NCI-H69 (cell line): ENCODE results near the gene EMC9.
A peak's percentile ranks its signal among the peaks of the same experiment; 100 is the strongest.

Experiments used
- DNase-seq: peaks from one replicate; lab custom pipeline; 2025; lab: John Stamatoyannopoulos, UW

EMC9 gene

GRCh38 chr14:24131549-24131966, 9.8 kb downstream of the EMC9 start:
- DNase-seq = no peak

DNA sequence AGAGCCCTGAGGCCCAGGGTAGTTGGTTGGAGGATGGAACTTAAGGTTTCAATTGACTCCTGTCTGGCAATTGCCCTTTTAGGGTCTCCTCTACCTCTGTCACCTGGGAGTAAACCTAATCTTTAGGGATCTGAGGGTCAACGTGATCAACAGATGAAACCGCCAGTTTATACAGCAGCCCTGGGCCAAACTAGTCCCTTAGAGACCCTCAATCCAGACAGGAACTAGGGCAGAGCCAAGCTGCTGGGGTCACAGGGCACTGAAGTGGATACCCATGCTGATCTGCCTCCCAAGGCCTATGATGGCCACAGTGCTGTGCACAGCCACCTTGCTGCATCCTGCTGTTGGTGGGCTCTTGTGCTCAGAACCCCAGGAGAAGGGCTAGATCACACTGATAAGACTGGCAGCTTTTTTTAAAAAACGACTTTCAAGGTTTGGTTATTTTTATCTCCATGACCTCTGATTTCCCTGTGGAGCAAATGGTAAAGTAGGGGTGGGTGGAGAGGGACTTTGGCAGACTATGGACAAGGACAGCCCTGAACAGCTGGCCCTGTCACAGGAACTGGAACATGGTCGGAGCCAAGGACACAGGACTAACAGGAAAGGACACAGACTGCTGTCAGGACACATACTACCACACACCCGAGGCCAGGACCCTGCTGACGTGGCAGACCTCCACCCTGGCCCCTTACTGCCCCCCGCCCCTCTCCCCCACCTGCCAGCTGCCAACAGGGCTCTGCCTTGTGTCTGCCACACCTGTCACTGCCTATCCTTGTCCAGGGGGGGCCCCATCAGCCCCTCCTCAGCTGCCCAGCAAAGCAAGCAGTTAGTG, 10.5 kb downstream of the EMC9 start:
- no peak for DNase-seq

- no peak for DNase-seq
Measured at GRCh38 chr14:24130380-24130716, 11.0 kb downstream of the EMC9 start, which contains the start of gene FITM1. TSS of gene FITM1 (plus strand) at chr14:24130659. CDS start at chr14:24131564, 905 bp downstream.

- DNase-seq = no peak
Measured at GRCh38 chr14:24129410-24129998, 11.9 kb downstream of the EMC9 start.

DNA sequence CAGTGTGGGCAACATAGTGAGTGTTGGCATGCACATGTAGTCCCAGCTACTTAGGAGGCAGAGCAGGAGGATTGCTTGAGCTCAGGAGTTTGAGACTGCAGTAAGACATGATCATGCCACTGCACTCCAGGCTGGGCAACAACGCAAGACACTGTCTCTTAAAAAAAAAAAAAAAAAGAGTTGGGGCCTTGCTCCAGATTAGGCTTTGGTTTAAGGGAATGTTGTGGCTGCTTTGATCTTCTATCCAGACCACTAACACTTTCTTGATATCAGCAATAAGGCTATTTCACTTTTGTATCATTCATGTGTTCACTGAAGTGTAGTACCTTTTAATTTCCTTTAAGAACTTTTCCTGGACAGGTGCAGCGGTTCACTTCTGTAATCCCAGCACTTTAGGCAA, 13.7 kb downstream of the EMC9 start:
- DNase-seq = no peak

- no peak for DNase-seq
Measured at GRCh38 chr14:24126939-24127338, 14.5 kb downstream of the EMC9 start.

DNA sequence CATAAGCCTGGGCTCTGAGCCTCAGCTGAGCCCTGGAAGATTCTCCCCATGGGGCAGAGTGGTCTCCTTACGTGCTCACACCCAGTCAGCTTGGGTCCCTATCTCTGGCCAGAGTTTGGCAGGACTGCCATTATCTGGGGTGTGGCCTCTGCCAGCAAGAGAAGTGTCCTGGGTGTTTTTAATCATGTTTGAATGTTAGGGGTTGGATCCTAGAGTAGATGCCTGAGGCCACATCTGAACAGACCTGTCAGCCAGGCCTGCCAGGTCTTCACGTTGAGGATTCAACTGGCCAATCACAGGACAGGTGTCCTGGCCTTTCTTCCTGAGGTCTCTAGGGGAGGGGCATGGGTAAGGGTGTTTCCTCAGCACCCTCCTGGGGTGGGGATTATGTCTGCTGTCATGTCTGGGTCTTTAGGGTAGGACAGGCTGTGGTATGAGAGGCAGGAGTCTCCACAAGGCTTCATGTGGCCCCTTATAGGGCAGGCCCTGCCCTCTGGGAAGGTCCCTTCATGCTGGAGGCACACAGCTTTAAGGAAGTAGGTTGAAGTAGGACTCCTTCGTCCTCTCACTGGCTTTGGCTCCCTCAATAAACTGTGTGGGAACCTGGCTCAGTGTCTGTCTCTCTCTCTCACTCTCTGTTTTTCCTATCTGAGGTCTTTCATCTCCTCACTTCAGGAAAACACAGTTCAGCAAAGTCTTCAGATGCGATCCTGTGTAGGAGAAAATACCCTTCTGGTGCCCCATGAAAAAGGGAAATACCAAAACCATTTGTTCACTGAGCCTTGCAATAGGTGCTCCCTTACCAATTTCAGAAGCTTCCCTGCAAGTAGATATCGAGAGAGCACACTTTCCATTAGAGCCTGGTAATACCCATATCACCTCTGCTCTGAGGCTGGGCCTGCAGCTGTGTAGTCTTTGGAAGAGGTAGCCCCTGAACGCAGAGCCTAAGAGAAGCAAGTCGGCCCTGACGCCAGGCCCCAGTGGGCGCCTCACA, 17.7 kb downstream of the EMC9 start:
- no peak for DNase-seq

DNA sequence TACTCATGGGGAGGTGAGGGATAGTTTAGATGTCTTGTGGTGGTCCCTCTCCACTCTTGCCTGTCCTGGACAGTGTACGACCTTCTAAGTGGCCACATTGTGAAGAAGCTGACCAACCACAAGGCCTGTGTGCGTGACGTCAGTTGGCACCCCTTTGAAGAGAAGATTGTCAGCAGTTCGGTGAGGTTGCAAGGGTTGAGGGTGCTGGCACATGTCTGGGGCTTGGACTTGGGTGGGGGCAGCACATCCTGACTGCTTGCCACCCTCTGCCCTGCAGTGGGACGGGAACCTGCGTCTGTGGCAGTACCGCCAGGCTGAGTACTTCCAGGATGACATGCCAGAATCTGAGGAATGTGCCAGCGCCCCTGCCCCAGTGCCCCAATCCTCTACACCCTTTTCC, 18.5 kb downstream of the EMC9 start:
- no peak for DNase-seq

- DNase-seq = no peak
Measured at GRCh38 chr14:24122416-24122815, 19.0 kb downstream of the EMC9 start.

DNA sequence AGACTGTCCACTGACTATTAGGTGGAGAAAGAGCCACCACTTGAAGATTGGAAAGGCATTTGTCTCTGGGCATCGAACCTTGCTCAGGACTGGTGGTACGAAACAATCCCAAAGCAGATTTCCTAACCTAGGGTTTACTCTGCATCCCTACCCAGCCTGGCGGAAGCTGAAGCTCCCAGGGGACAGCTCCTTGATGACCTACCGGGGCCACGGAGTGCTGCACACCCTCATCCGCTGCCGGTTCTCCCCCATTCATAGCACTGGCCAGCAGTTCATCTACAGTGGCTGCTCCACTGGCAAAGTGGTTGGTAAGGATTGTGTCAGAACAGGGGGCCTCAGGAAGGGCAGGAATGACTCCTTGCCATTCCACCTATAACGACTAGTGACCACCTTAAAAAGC, 20.2 kb downstream of the EMC9 start:
- no peak for DNase-seq

DNA sequence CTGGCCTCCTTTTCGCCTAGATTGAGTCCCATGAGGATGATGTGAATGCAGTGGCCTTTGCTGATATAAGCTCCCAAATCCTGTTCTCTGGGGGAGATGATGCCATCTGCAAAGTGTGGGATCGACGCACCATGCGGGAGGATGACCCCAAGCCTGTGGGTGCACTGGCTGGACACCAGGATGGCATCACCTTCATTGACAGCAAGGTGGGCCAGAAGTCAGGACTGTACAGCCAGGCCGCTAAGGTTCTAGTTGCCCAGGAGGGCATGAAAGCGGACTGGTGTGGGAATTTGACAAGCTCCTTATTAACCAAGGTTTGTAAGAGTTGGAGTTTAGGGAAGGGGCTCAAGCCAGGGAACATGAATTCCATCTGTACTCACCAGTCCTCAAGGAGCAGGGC, 21.7 kb downstream of the EMC9 start:
- DNase-seq = no peak

GRCh38 chr14:24117179-24117578, 24.2 kb downstream of the EMC9 start:
- no peak for DNase-seq

GRCh38 chr14:24116128-24116814, 25.1 kb downstream of the EMC9 start:
- no peak for DNase-seq

DNA sequence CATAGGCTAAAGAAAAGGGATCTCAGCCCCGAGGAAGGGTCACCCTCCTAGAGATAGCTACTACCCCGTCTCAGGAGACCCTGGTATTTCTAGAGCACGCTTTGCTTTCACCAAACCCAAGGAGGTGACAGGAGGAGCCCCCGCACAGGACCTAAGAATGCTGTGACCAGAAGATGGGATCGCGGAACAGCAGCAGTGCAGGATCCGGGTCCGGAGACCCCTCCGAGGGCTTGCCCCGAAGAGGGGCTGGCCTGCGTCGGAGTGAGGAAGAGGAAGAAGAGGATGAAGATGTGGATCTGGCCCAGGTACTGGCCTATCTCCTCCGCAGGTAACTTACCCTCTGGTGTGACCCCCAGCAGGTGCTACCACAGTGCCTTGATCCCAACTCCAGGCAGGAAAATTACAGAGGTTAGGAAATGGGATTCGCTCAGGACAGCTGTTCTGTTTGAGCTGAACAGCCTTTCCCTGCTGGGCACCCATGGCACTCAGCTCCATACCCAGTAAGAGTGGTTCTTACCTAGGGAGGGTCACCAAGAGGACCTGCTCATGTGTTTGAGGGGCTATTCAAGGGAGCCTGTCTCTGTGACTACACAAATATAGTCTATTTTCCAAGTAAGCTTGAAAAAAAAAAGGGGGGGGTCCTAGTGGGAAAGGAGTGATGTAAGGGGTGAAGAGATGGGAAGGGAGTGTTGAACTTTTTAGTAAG, 25.8 kb downstream of the EMC9 start:
- peak; percentile 46 for DNase-seq

- DNase-seq = peak; percentile 100
Measured at GRCh38 chr14:24114532-24115421, 26.6 kb downstream of the EMC9 start, which contains the start of the genes DCAF11 and NRL. TSS of gene DCAF11 (plus strand) at chr14:24114777. CDS start at chr14:24115595, 818 bp downstream. TSS of gene NRL (minus strand) at chr14:24114949. CDS start at chr14:24082848, 32,101 bp downstream.

- peak; percentile 92 for DNase-seq
Measured at GRCh38 chr14:24113801-24114531, 27.4 kb downstream of the EMC9 start.

GRCh38 chr14:24113379-24113800, 28.0 kb downstream of the EMC9 start:
- DNase-seq = no peak

GRCh38 chr14:24110523-24110922, 30.9 kb downstream of the EMC9 start:
- no peak for DNase-seq

- no peak for DNase-seq
Measured at GRCh38 chr14:24110060-24110459, 31.3 kb downstream of the EMC9 start.
